GM18867 (cell line): ENCODE data around the gene GOLGA2.

ENCODE experiments used
- ATAC-seq: cut with Tn5 transposase; IDR thresholded peaks from one replicate; pipeline ENCODE4 v1.9.1; 2021; ENCODE audit warnings: mild to moderate bottlenecking, moderate library complexity; ENCODE audit not compliant: unreplicated experiment

GOLGA2 gene

GRCh38 chr9:128215491-128216409 is 60.1 kb downstream of the GOLGA2 start:
- no peak for ATAC-seq

GRCh38 chr9:128214571-128215490 is 61.0 kb downstream of the GOLGA2 start:
- ATAC-seq, result no peak

GRCh38 chr9:128213746-128214497 is 61.9 kb downstream of the GOLGA2 start:
- no peak for ATAC-seq

GRCh38 chr9:128211981-128212281 is 63.9 kb downstream of the GOLGA2 start:
- ATAC-seq, result no peak

- ATAC-seq, result no peak
Observed at GRCh38 chr9:128211186-128211980, 64.4 kb downstream of the GOLGA2 start.

- no peak for ATAC-seq
Observed at GRCh38 chr9:128208946-128209669, 66.7 kb downstream of the GOLGA2 start.

- no peak for ATAC-seq
Observed at GRCh38 chr9:128208386-128208785, 67.4 kb downstream of the GOLGA2 start.

GRCh38 chr9:128206916-128207910 is 68.6 kb downstream of the GOLGA2 start:
- ATAC-seq, result no peak

GRCh38 chr9:128206484-128206883 is 69.3 kb downstream of the GOLGA2 start:
- ATAC-seq, result no peak
